Caki2 (cell line): ENCODE data around the gene HPDL. TPM values are rescaled to one million over a fixed set of nuclear protein-coding genes. Genes with fewer than 3 reads are reported as not detected.

Experiments used
- total RNA-seq: library from RNA; depleted of rRNA; stranded (reverse); fragments of >200 nt; shearing (Covaris generic); gene quantifications from 2 replicates; pipeline ENCODE4 v1.2.3, GENCODE V29; 2014; ENCODE audit warnings: low replicate concordance; rRNA removed

Gene HPDL
- total RNA-seq, 1 experiment from 2014 or later = 1.1 TPM

Other genes starting within 250 kb of the HPDL start
- 0.81 and 1.6 TPM in 2 replicates for gene ZSWIM5, start 120.3 kb upstream of the HPDL start, total RNA-seq
- 9.9 and 11.5 TPM in 2 replicates for gene TOE1, start 13.3 kb downstream of the HPDL start, total RNA-seq
- 24.9 and 54.8 TPM in 2 replicates for gene MUTYH, start 13.5 kb downstream of the HPDL start, total RNA-seq
- 1.9 TPM in 1 of 2 replicates, not detected in the other for gene TESK2, start 164.3 kb downstream of the HPDL start, total RNA-seq
- gene CCDC163, start 173.2 kb downstream of the HPDL start, total RNA-seq = 2.7 and 6.7 TPM in 2 replicates
- gene MMACHC, start 173.4 kb downstream of the HPDL start, total RNA-seq = 1.3 and 2.1 TPM in 2 replicates
- 3,864 and 4,011 TPM in 2 replicates for gene PRDX1, start 195.0 kb downstream of the HPDL start, total RNA-seq
- gene AKR1A1, start 223.9 kb downstream of the HPDL start, total RNA-seq = 235 and 258 TPM in 2 replicates